Skeletal muscle satellite cell (primary cell): Measurements from ENCODE around the gene PTPRA.

ENCODE experiments used
- H3K27me3 ChIP-seq: 2 replicates; pipeline ENCODE4 v1.7.0; 2013; ENCODE audit warnings: low read length; ENCODE audit not compliant: control insufficient read depth, insufficient read depth
- H3K36me3 ChIP-seq: 2 replicates; pipeline ENCODE4 v1.7.0; 2013; ENCODE audit warnings: mild to moderate bottlenecking, control low read depth, low read length; ENCODE audit not compliant: insufficient read depth
- H3K4me1 ChIP-seq: 2 replicates; pipeline ENCODE4 v1.7.0; 2013; ENCODE audit warnings: low read length; ENCODE audit not compliant: control insufficient read depth, insufficient read depth
- H3K4me2 ChIP-seq: 2 replicates; pipeline ENCODE4 v1.7.0; 2013; ENCODE audit warnings: mild to moderate bottlenecking, low read length
- H3K4me3 ChIP-seq: 2 replicates; pipeline ENCODE4 v1.7.0; 2013; ENCODE audit warnings: low read length
- H3K9ac ChIP-seq: 2 replicates; pipeline ENCODE4 v1.7.0; 2013; ENCODE audit warnings: mild to moderate bottlenecking, low read depth, low read length, moderate library complexity
- H3K9me3 ChIP-seq: replicated peaks from 2 replicates; pipeline ENCODE4 v1.7.0; 2013; ENCODE audit warnings: mild to moderate bottlenecking, control low read depth, low read length

The PTPRA gene

DNA sequence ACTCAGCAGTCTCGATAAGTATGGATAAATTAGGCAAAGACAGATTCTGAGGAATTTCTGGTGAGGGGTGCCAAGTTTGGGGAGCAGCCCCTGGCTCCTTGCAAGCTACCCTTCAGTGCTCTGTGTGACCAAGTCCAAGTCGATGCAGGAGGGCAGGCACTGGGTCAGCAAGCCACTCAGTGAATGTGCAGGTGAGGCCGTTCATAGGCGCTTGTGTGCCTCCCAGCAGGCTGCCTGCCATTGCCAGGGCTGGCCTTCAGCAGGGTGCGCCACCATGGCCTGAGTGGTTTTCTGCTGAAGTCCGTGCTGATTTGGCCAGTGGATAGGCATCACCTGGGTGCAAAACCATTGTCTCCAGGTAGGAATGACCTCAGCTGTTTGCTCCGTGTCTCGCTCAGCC, 166.8 kb downstream of the PTPRA start:
- H3K9ac ChIP-seq: no peak overlapping the region
- H3K36me3 ChIP-seq: peaks cover 58% of the 10 kb centered on the region
- no peaks in the 10 kb centered on the region for H3K9me3 ChIP-seq
- no peaks in the 10 kb centered on the region for H3K27me3 ChIP-seq
- H3K4me2 ChIP-seq: no peak overlapping the region
- peaks cover 10% of the 10 kb centered on the region for H3K4me1 ChIP-seq
- H3K4me3 ChIP-seq: no peak overlapping the region

DNA sequence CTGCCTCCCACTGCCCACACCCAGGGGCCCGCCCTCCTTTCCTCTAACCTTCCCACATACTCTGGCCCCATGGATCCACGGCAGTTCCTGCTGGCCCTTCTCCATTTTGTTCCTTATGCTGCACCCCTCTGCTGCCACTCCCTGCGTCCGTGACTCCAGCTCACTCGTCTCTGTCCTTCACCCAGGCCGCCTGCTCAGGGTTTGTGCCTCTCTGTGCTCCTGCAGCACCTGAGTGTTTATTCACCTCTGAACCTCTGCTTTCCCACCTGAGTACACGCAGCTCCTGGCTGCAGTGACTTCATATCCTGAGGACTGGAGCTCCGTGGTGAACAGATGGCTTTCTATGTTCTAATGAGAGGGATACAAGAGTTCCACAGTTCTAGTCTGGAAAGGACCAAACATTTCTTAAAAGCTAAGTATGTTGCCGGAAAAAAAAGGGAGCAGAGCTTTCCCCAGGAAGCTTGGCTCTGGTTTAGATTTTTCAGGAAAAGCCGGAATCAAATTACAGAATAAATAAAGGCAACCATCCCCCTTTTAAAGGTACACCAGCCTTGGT, 168.7 kb downstream of the PTPRA start:
- Histone ChIP-seq H3K9me3 (no peaks in the 10 kb centered on the region), H3K27me3 (no peaks in the 10 kb centered on the region), H3K4me1 (peaks cover 20% of the 10 kb centered on the region), H3K9ac (no peak overlapping the region), H3K4me2 (no peak overlapping the region), H3K36me3 (peaks cover 39% of the 10 kb centered on the region), H3K4me3 (no peak overlapping the region)

DNA sequence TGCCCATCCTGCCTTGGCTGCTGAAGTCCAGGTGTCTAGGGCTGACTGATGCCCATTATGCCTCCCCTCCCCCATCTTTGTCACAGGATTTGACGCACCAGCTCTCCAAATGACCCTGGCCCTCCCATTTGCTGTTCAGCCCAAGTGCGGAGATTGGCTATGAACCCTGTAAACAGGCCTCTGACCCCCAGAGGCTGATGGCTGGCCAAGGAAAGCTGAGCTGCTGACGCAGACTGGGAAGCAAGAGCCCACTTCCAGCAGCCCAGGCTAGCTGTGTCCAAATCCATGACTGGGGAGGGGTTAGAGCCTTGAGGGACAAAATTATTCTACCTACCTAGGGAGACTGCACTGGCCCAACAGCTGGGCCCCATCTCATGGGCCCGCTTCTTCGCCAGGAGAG, 169.3 kb downstream of the PTPRA start:
- Histone ChIP-seq H3K4me3 (no peak overlapping the region), H3K4me2 (no peak overlapping the region), H3K9me3 (no peaks in the 10 kb centered on the region), H3K36me3 (peaks cover 35% of the 10 kb centered on the region), H3K27me3 (no peaks in the 10 kb centered on the region), H3K9ac (no peak overlapping the region), H3K4me1 (peaks cover 27% of the 10 kb centered on the region)

DNA sequence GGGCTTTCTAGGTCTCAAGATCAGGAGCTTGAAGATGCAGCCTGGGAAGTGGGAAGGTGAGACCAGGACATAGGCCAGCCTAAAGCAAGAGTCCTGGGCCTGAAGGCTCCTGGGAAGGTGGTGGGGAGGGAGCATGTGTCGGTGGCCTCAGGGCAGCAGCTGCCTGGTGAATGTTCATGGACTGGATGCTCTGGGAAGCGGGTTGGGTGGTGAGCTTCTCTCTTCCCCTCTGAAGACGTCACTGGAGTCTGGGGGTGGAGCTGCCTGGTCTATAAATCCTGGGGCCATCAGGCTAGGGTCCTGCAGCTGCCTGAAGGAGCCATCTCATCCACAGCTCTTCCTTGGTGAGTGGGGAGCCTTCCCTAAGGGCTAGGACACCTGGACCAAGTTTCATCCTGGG, 170.0 kb downstream of the PTPRA start, which contains the start of gene GNRH2:
TSS of gene GNRH2 (plus strand) at position 301 of the 400 bp plus-strand sequence. CDS start 793 bp downstream, outside the sequence.
- H3K9ac ChIP-seq: no peak within 1 kb of the TSS
- H3K4me1 ChIP-seq: peaks cover 27% of the 10 kb centered on the region
- no peaks in the 10 kb centered on the region for H3K27me3 ChIP-seq
- no peaks in the 10 kb centered on the region for H3K9me3 ChIP-seq
- no peak within 1 kb of the TSS for H3K4me2 ChIP-seq
- peaks cover 35% of the 10 kb centered on the region for H3K36me3 ChIP-seq
- no peak within 1 kb of the TSS for H3K4me3 ChIP-seq

DNA sequence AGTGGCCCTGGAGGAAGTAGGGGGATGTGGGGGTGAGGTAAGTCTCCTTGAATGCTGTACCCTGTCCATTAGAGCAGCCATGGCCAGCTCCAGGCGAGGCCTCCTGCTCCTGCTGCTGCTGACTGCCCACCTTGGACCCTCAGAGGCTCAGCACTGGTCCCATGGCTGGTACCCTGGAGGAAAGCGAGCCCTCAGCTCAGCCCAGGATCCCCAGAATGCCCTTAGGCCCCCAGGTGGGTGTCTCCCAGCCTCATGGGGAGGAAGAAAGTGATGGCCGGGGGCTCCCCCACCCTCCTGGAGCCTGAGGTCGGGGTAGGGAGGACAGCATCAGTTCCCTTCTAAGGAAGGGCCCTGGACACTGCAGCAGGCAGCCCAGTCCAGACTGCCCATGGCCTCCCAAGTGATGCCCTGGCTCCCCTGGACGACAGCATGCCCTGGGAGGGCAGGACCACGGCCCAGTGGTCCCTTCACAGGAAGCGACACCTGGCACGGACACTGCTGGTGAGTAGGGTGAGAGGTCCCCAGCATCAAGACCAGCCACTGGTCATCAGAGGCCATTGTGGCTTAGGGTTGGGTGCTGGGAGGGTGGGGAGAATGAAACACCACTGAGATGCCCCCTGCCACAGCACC, 171.2 kb downstream of the PTPRA start:
- Histone ChIP-seq H3K27me3 (no peaks in the 10 kb centered on the region), H3K9me3 (no peaks in the 10 kb centered on the region), H3K9ac (no peak overlapping the region), H3K4me2 (no peak overlapping the region), H3K4me3 (no peak overlapping the region), H3K4me1 (peaks cover 27% of the 10 kb centered on the region), H3K36me3 (peaks cover 31% of the 10 kb centered on the region)

DNA sequence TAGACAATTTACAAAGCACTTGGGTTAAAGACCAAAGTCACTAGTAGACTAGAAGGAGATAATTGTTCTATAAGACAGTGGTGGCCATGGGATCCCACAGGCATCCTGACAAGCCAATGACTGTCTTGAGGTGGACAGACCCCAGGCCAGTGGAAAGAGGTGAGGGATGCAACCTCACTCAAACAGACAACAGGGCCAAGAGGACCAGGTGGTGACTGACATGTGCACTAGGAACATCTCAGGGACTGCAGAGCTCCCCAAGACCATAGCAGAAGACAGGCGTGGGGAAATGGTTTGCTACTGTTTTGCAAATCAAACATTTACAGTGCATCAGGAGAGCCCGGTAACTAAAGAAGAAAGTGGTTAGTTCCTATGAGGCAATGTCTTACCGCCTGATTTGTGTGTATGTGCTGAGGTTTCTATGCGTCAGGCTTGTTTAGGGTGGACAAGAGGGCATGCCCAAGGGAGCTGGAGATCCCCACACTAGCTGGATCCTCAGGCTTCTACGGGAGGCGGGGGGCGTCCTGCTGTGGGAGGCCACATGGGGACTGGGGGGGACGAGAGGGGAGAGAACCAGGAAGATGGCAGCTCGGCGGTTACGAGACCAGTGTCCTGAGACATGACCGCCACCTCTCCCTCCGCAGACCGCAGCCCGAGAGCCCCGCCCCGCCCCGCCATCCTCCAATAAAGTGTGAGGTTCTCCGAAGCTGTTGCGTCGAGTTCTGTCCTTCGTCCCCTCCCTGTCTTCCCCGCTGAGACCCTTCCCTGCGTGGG, 171.9 kb downstream of the PTPRA start:
- Histone ChIP-seq H3K4me1 (peaks cover 27% of the 10 kb centered on the region), H3K9me3 (no peaks in the 10 kb centered on the region), H3K27me3 (no peaks in the 10 kb centered on the region), H3K36me3 (peaks cover 30% of the 10 kb centered on the region), H3K9ac (peak overlapping the region; percentile 90), H3K4me2 (peak overlapping the region; percentile 94), H3K4me3 (peak overlapping the region; percentile 98)

DNA sequence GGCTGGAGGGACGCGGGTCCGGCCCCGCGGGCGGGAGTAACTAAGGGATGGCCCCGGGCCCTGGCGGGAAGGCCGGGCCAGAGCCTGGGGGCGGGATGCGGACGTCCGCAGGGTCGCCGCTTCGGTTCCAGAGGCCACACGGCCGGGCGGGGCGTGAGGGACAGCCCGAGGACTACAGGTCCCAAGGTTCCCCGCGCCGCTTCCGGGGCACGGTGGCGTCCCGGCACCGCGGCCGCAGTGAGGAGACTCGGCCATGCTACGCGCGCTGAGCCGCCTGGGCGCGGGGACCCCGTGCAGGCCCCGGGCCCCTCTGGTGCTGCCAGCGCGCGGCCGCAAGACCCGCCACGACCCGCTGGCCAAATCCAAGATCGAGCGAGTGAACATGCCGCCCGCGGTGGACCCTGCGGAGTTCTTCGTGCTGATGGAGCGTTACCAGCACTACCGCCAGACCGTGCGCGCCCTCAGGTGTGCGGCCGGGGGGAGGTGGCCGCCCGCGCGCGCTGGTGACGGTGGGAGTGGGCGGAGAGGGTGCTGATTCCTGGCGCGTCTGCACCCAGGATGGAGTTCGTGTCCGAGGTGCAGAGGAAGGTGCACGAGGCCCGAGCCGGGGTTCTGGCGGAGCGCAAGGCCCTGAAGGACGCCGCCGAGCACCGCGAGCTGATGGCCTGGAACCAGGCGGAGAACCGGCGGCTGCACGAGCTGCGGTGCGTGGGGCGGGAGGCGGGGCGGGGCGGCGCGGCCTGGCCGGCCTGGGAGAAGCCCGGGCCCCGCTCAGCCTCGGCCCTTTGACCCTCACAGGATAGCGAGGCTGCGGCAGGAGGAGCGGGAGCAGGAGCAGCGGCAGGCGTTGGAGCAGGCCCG, 172.8 kb downstream of the PTPRA start, which contains the start of gene MRPS26:
TSS of gene MRPS26 (plus strand) at position 237 of the 861 bp plus-strand sequence. CDS start at position 254, 17 bp downstream.
- peak within 1 kb of the TSS; percentile 98 for H3K4me3 ChIP-seq
- peak within 1 kb of the TSS; percentile 94 for H3K4me2 ChIP-seq
- H3K4me1 ChIP-seq: peaks cover 27% of the 10 kb centered on the region
- peak within 1 kb of the TSS; percentile 90 for H3K9ac ChIP-seq
- H3K36me3 ChIP-seq: peaks cover 29% of the 10 kb centered on the region
- H3K27me3 ChIP-seq: no peaks in the 10 kb centered on the region
- no peaks in the 10 kb centered on the region for H3K9me3 ChIP-seq

DNA sequence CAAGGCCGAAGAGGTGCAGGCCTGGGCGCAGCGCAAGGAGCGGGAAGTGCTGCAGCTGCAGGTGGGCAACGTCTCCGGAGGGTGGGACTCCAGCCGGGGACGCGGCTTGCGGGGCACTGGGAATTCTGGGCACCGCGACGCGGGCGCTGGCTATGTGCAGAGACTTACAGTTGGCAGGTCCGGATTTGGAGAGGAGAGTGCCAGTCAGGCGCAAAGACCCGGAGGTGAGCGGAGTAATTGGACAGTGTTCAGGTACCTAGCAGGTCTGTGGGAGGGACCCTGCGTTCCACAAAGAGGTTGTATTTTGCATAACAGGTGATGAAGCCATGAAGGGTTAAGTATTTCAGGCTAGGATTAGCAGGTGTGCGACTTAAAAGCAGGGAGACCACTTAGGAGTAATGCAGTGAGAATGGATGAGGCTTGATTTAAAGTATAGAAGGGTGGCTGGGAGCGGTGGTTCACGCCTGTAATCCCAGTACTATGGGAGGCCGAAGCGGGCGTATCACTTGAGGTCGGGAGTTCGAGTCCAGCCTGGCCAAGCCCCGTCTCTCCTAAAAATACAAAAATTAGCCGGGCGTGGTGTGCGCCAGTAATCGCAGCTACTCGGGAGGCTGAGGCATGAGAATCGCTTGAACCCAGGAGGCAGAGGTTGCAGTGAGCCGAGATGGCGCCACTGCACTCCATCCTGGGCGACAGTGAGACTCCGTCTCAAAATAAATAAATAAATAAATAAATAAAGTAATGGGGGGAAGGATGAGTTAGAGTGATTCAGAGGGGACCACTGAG, 173.6 kb downstream of the PTPRA start:
- peak overlapping the region; percentile 94 for H3K4me2 ChIP-seq
- H3K9ac ChIP-seq: peak overlapping the region; percentile 90
- H3K4me3 ChIP-seq: peak overlapping the region; percentile 98
- peaks cover 29% of the 10 kb centered on the region for H3K36me3 ChIP-seq
- no peaks in the 10 kb centered on the region for H3K9me3 ChIP-seq
- H3K27me3 ChIP-seq: no peaks in the 10 kb centered on the region
- peaks cover 25% of the 10 kb centered on the region for H3K4me1 ChIP-seq

DNA sequence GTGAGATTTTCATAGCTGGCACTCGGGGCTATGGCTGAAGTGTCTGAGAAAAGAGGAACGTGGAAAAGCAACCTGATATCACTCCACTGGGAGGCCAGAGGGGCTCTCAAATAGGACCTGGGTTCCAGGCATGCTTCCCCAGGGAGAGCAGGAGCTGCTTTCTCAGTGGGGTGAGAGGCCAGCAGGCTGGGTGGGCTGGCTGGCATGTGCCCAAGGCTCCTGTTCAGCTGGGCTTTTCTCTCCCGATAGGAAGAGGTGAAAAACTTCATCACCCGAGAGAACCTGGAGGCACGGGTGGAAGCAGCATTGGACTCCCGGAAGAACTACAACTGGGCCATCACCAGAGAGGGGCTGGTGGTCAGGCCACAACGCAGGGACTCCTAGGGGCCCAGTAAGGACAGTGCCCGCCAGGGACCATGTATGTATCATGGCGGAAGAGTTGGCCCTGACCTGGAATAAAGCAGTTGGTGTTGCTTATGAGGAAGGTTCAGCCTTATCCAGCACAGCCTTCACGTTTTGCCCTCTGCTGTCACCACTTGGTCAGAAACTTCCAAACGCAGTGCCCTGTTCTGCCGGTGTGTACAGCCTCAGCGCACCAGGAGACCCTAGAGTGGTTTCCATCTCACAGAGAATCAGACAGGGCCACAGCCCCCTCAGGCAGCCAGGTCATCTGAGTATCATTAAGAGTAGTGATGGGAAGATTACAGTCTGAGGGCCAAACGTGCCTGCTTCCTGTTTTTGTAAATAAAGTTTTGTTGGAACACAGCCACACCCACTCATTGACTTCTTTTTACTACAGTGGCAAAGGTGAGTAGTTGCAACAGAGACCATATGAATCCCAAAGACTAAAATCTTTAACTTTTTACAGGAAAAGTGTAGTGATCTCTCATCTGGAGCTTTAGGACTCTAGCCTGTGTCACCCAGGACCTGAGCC, 174.5 kb downstream of the PTPRA start:
- Histone ChIP-seq H3K9me3 (no peaks in the 10 kb centered on the region), H3K4me3 (no peak overlapping the region), H3K36me3 (peaks cover 29% of the 10 kb centered on the region), H3K27me3 (no peaks in the 10 kb centered on the region), H3K9ac (no peak overlapping the region), H3K4me1 (peaks cover 21% of the 10 kb centered on the region), H3K4me2 (peak overlapping the region; percentile 94)
